GM12878 (cell line): ENCODE results near the gene LRRC51. TPM values are rescaled to one million over a fixed set of nuclear protein-coding genes. Genes with fewer than 3 reads are reported as not detected.
A peak's percentile ranks its signal among the peaks of the same experiment; 100 is the strongest.

Experiments
- BMI1 ChIP-seq: fragments of 450-650 bp; IDR thresholded peaks from 2 replicates; pipeline ENCODE4 v1.6.1; 2016; ENCODE audit warnings: mild to moderate bottlenecking, moderate library complexity, borderline replicate concordance
- CBFB ChIP-seq: IDR thresholded peaks from 2 replicates; pipeline ENCODE4 v1.6.1; 2016; ENCODE audit warnings: antibody characterized with exemption, low read depth
- CREM ChIP-seq: IDR thresholded peaks from 2 replicates; pipeline ENCODE4 v1.6.1; 2014; ENCODE audit warnings: antibody characterized with exemption, low read depth
- LARP7 ChIP-seq: fragments of 450-650 bp; IDR thresholded peaks from 2 replicates; pipeline ENCODE4 v1.6.1; 2017; ENCODE audit warnings: mild to moderate bottlenecking
- MAX ChIP-seq: IDR thresholded peaks from 2 replicates; pipeline ENCODE4 v1.6.1; 2012; ENCODE audit warnings: low read depth, low read length, improper control_type of control experiment
- MEF2B ChIP-seq: fragments of 450-650 bp; IDR thresholded peaks from 2 replicates; pipeline ENCODE4 v1.6.1; 2018; ENCODE audit warnings: mild to moderate bottlenecking, moderate library complexity; ENCODE audit not compliant: partially characterized antibody, poor library complexity, severe bottlenecking
- MYB ChIP-seq: fragments of 150-350 bp; IDR thresholded peaks from 2 replicates; pipeline ENCODE4 v1.6.1; 2014; ENCODE audit warnings: mild to moderate bottlenecking, low read depth, low read length, borderline replicate concordance
- NFIC ChIP-seq: IDR thresholded peaks from 2 replicates; pipeline ENCODE4 v1.6.1; 2012; ENCODE audit warnings: low read depth, mild to moderate bottlenecking, inconsistent platforms, low read length, moderate library complexity
- REST ChIP-seq: IDR thresholded peaks from 2 replicates; pipeline ENCODE4 v1.6.1; 2012; ENCODE audit warnings: mild to moderate bottlenecking, low read depth, low read length
- RUNX3 ChIP-seq: IDR thresholded peaks from 2 replicates; pipeline ENCODE4 v1.6.1; 2012; ENCODE audit warnings: low read length, inconsistent platforms
- SP1 ChIP-seq: IDR thresholded peaks from one replicate; pipeline ENCODE4 v1.6.1; 2011; ENCODE audit warnings: low read depth, low read length
- USF2 ChIP-seq: IDR thresholded peaks from 2 replicates; pipeline ENCODE4 v1.6.1; 2011; ENCODE audit warnings: low read depth, low read length, improper control_type of control experiment, borderline replicate concordance
- WRNIP1 ChIP-seq: IDR thresholded peaks from 2 replicates; pipeline ENCODE4 v1.6.1; 2011; ENCODE audit warnings: low read depth, low read length, improper control_type of control experiment, borderline replicate concordance
- ZBTB40 ChIP-seq: fragments of 450-650 bp; IDR thresholded peaks from 2 replicates; pipeline ENCODE4 v1.6.1; 2016; ENCODE audit warnings: mild to moderate bottlenecking, moderate library complexity, borderline replicate concordance
- polyA plus RNA-seq, 11 experiments: library from polyadenylated mRNA; depleted of rRNA in 4 of 11; unstranded in 6 of 11; stranded (reverse) in 5 of 11; fragments of >200 nt; fragmentation: Nextera tagmentation in 4 of 11; fragmentation: Illumina TruSeq in 1 of 11; extraction: Ambion mirVana in 4 of 11; extraction: Trizol in 1 of 11; gene quantifications; 1 replicate in 1 of 11; 2 replicates in 10 of 11; pipeline versions ENCODE4 v1.2.1 to v1.2.3, GENCODE V29; 2011 to 2016; ENCODE audit warnings: inconsistent platforms in 2 of 11, missing spikeins in 2 of 11, low read depth in 1 of 11
- total RNA-seq, 4 experiments: library from RNA; depleted of rRNA in 3 of 4; stranded (reverse); fragments of >200 nt in 3 of 4; fragmentation: Illumina TruSeq in 1 of 4; extraction: Trizol in 1 of 4; gene quantifications; 2 replicates each; pipeline versions ENCODE4 v1.2.1 to v1.2.3, GENCODE V29; 2013 to 2021

LRRC51 gene
- total and polyA plus RNA-seq, 10 of the 15 experiments (the other 5 are each of a cell fraction or from before 2014, with no cell fraction given): 2.6 to 8.6 (median 5.4) TPM

- no peak for TF ChIP-seq REST
- peak; percentile 98 for TF ChIP-seq USF2
- no peak for TF ChIP-seq CREM
- peak; percentile 59; the same call in 1 of the 2 replicates for TF ChIP-seq LARP7
- peak; percentile 71 for TF ChIP-seq MAX
- peak; percentile 80 for TF ChIP-seq SP1
- peak; percentile 52 for TF ChIP-seq MEF2B
- no peak for TF ChIP-seq WRNIP1
- TF ChIP-seq CBFB: peak; percentile 65
- no peak for TF ChIP-seq MYB
- peak; percentile 53; the same call in 1 of the 2 replicates for TF ChIP-seq RUNX3
- no peak for TF ChIP-seq BMI1
- TF ChIP-seq ZBTB40: peak; percentile 86
- 0 out of 2 replicates have a peak, but pooled peaks have one; percentile 32 for TF ChIP-seq NFIC
Measured at GRCh38 chr11:72102946-72103753, 22.5 kb downstream of the LRRC51 start, which contains the start of gene LAMTOR1 (continued).
